Activated CD4-positive, alpha-beta T cell treated with anti-CD3 and anti-CD28 coated beads, Interleukin-2, Interleukin-4, amounts not matched to agents 100 ng/mL and 50 ng/mL, durations not matched to agents 16 hours and 8 hours (primary cell): ENCODE measurements around the gene TBC1D9B.
A peak's percentile ranks its signal among the peaks of the same experiment; 100 is the strongest.

Source experiments
- DNase-seq: peaks from one replicate; pipeline ENCODE4 v3.0.0-alpha.2; 2020; ENCODE audit warnings: low spot score

Gene TBC1D9B

GRCh38 chr5:179906795-179907555 lies 722 bp downstream of the TBC1D9B start:
- DNase-seq = peak; percentile 25

GRCh38 chr5:179906294-179906794 lies 1.4 kb downstream of the TBC1D9B start:
- no peak for DNase-seq

- DNase-seq = no peak
Measured at GRCh38 chr5:179905161-179905560, 2.5 kb downstream of the TBC1D9B start.

GRCh38 chr5:179904463-179905160 lies 3.1 kb downstream of the TBC1D9B start:
- DNase-seq = no peak

- no peak for DNase-seq
Measured at GRCh38 chr5:179902763-179903158, 4.9 kb downstream of the TBC1D9B start.

GRCh38 chr5:179901915-179902762 lies 5.6 kb downstream of the TBC1D9B start:
- DNase-seq = no peak

GRCh38 chr5:179901462-179901861 lies 6.2 kb downstream of the TBC1D9B start:
- no peak for DNase-seq

- DNase-seq = no peak
Measured at GRCh38 chr5:179900711-179901110, 7.0 kb downstream of the TBC1D9B start.

- DNase-seq = no peak
Measured at GRCh38 chr5:179900206-179900605, 7.5 kb downstream of the TBC1D9B start.

- no peak for DNase-seq
Measured at GRCh38 chr5:179895861-179896260, 11.8 kb downstream of the TBC1D9B start.

- no peak for DNase-seq
Measured at GRCh38 chr5:179893958-179894895, 13.5 kb downstream of the TBC1D9B start.

- no peak for DNase-seq
Measured at GRCh38 chr5:179893076-179893957, 14.4 kb downstream of the TBC1D9B start.

- DNase-seq = no peak
Measured at GRCh38 chr5:179892255-179892654, 15.4 kb downstream of the TBC1D9B start.

GRCh38 chr5:179890751-179891682 lies 16.7 kb downstream of the TBC1D9B start:
- DNase-seq = no peak

GRCh38 chr5:179889885-179890284 lies 17.8 kb downstream of the TBC1D9B start:
- DNase-seq = no peak

- DNase-seq = no peak
Measured at GRCh38 chr5:179887802-179888201, 19.9 kb downstream of the TBC1D9B start.

GRCh38 chr5:179887095-179887494 lies 20.6 kb downstream of the TBC1D9B start:
- DNase-seq = no peak

GRCh38 chr5:179886190-179886911 lies 21.3 kb downstream of the TBC1D9B start:
- no peak for DNase-seq
